OCI-LY1 (cell line): Measurements from ENCODE around the gene HIBADH.

ENCODE experiments used
- H2AFZ ChIP-seq: fragments of 200-600 bp; sonication (generic), shearing (Covaris generic); 2 replicates; pipeline ENCODE4 v1.6.0; 2014; ENCODE audit warnings: antibody characterized with exemption, mild to moderate bottlenecking, low read length
- H3F3A ChIP-seq: fragments of 200-600 bp; sonication (generic), shearing (Covaris generic); 2 replicates; pipeline ENCODE4 v1.6.0; 2014; ENCODE audit warnings: mild to moderate bottlenecking, antibody characterized with exemption, low read length, moderate library complexity; ENCODE audit not compliant: insufficient read depth
- H3K27ac ChIP-seq: fragments of 200-600 bp; sonication (generic); 2 replicates; pipeline ENCODE4 v1.5.1; 2014; ENCODE audit warnings: low read length, mixed run types, mild to moderate bottlenecking, low read depth; ENCODE audit not compliant: poor library complexity, severe bottlenecking
- H3K27me3 ChIP-seq: fragments of 200-600 bp; sonication (generic); 2 replicates; pipeline ENCODE4 v1.6.0; 2014; ENCODE audit warnings: antibody characterized with exemption, mild to moderate bottlenecking, low read length, moderate library complexity; ENCODE audit not compliant: insufficient read depth
- H3K36me3 ChIP-seq: fragments of 200-600 bp; sonication (generic); 2 replicates; pipeline ENCODE4 v1.6.1; 2014; ENCODE audit warnings: mild to moderate bottlenecking, antibody characterized with exemption, low read length, moderate library complexity, mixed read lengths; ENCODE audit not compliant: insufficient read depth
- H3K4me1 ChIP-seq: fragments of 200-600 bp; sonication (generic); 2 replicates; pipeline ENCODE4 v1.5.1; 2014; ENCODE audit warnings: mild to moderate bottlenecking, low read length, moderate library complexity; ENCODE audit not compliant: insufficient read depth, severe bottlenecking
- H3K4me2 ChIP-seq: fragments of 200-600 bp; sonication (generic), shearing (Covaris generic); 2 replicates; pipeline ENCODE4 v1.6.1; 2014; ENCODE audit warnings: low read length
- H3K4me3 ChIP-seq: fragments of 200-600 bp; sonication (generic); 2 replicates; pipeline ENCODE4 v1.5.1; 2014; ENCODE audit warnings: low read length, low read depth, mild to moderate bottlenecking, mixed read lengths; ENCODE audit not compliant: poor library complexity, severe bottlenecking
- H3K79me2 ChIP-seq: fragments of 200-600 bp; shearing (Covaris generic); 2 replicates; pipeline ENCODE4 v1.6.1; 2016; ENCODE audit warnings: mixed run types, low read length, mixed read lengths; ENCODE audit not compliant: insufficient read depth
- H3K9ac ChIP-seq: fragments of 200-600 bp; sonication (generic), shearing (Covaris generic); 2 replicates; pipeline ENCODE4 v1.6.1; 2014; ENCODE audit warnings: mild to moderate bottlenecking, low read length, mixed read lengths
- H3K9me2 ChIP-seq: fragments of 200-600 bp; sonication (generic), shearing (Covaris generic); 2 replicates; pipeline ENCODE4 v1.6.1; 2014; ENCODE audit warnings: low read depth, mild to moderate bottlenecking, low read length, mixed read lengths
- H3K9me3 ChIP-seq: fragments of 200-600 bp; shearing (Covaris generic); 2 replicates; pipeline ENCODE4 v1.6.1; 2014; ENCODE audit warnings: low read length, mixed read lengths
- H4K20me1 ChIP-seq: fragments of 200-600 bp; sonication (generic), shearing (Covaris generic); 2 replicates; pipeline ENCODE4 v1.6.0; 2016; ENCODE audit warnings: mild to moderate bottlenecking, low read length; ENCODE audit not compliant: insufficient read depth
- CTCF ChIP-seq: fragments of 200-600 bp; sonication (generic), shearing (Covaris generic); IDR thresholded peaks from 2 replicates; pipeline ENCODE4 v1.5.1; 2017; ENCODE audit warnings: mild to moderate bottlenecking, antibody characterized with exemption, low read length, moderate library complexity, mixed read lengths
- EZH2 ChIP-seq: fragments of 200-600 bp; sonication (generic), shearing (Covaris generic); IDR thresholded peaks from 2 replicates; pipeline ENCODE4 v1.8.0; 2017; ENCODE audit warnings: borderline replicate concordance, mixed run types, mild to moderate bottlenecking, antibody characterized with exemption, low read length, moderate library complexity, mixed read lengths

Gene HIBADH

GRCh38 chr7:27586825-27587224, 75.9 kb downstream of the HIBADH start:
- Histone ChIP-seq H3K27ac (peak overlapping the region; percentile 83), H3F3A (no peaks in the 10 kb centered on the region), H3K79me2 (no peaks in the 10 kb centered on the region), H3K27me3 (no peaks in the 10 kb centered on the region), H3K4me2 (peak overlapping the region; percentile 68), H4K20me1 (no peaks in the 10 kb centered on the region), H3K4me3 (peak overlapping the region; percentile 51), H3K9ac (peak overlapping the region; percentile 45), H3K36me3 (peaks cover 6% of the 10 kb centered on the region; the same call in 1 of the 2 replicates), H2AFZ (no peak overlapping the region), H3K9me3 (no peaks in the 10 kb centered on the region), H3K9me2 (no peaks in the 10 kb centered on the region), H3K4me1 (peaks cover 24% of the 10 kb centered on the region)
- TF ChIP-seq CTCF (peak; percentile 27; the same call in 1 of the 2 replicates), EZH2 (no peak)

GRCh38 chr7:27585781-27586447, 76.8 kb downstream of the HIBADH start:
- Histone ChIP-seq H3K9ac (no peak overlapping the region; the same call in 1 of the 2 replicates), H3K27me3 (no peaks in the 10 kb centered on the region), H3K79me2 (no peaks in the 10 kb centered on the region), H2AFZ (no peak overlapping the region), H3K4me2 (no peak overlapping the region), H4K20me1 (no peaks in the 10 kb centered on the region), H3K9me3 (no peaks in the 10 kb centered on the region), H3F3A (no peaks in the 10 kb centered on the region), H3K9me2 (no peaks in the 10 kb centered on the region), H3K27ac (peak overlapping the region; percentile 83), H3K36me3 (peaks cover 6% of the 10 kb centered on the region; the same call in 1 of the 2 replicates), H3K4me3 (no peak overlapping the region), H3K4me1 (peaks cover 24% of the 10 kb centered on the region)
- TF ChIP-seq CTCF (no peak), EZH2 (no peak)

- TF ChIP-seq EZH2: no peak
- TF ChIP-seq CTCF: no peak
- Histone ChIP-seq H3K36me3 (peaks cover 6% of the 10 kb centered on the region; the same call in 1 of the 2 replicates), H3K27ac (no peak overlapping the region), H3K27me3 (no peaks in the 10 kb centered on the region), H3K4me3 (no peak overlapping the region), H3K4me2 (no peak overlapping the region), H3F3A (no peaks in the 10 kb centered on the region), H3K9ac (no peak overlapping the region), H3K9me3 (no peaks in the 10 kb centered on the region), H3K79me2 (no peaks in the 10 kb centered on the region), H2AFZ (no peak overlapping the region), H3K4me1 (peaks cover 22% of the 10 kb centered on the region), H4K20me1 (no peaks in the 10 kb centered on the region), H3K9me2 (no peaks in the 10 kb centered on the region)
These were observed 80.8 kb downstream of the HIBADH start for GRCh38 chr7:27581906-27582305.
